Neural progenitor cell (in vitro differentiated cells): Measurements from ENCODE around the gene PDE11A. TPM values are rescaled to one million over a fixed set of nuclear protein-coding genes. Genes with fewer than 3 reads are reported as not detected.

Source experiments
- DNase-seq: peaks from one replicate; pipeline ENCODE4 v3.0.0-alpha.2; 2016; ENCODE audit warnings: low spot score
- H2AFZ ChIP-seq: fragments of 200-600 bp; sonication (generic); replicated peaks from 2 replicates; pipeline ENCODE4 v1.6.1; 2016; ENCODE audit warnings: antibody characterized with exemption
- H3F3A ChIP-seq: fragments of 200-600 bp; sonication (generic); 2 replicates; pipeline ENCODE4 v1.6.1; 2016; ENCODE audit warnings: antibody characterized with exemption, low read depth
- H3K27ac ChIP-seq: fragments of 200-600 bp; sonication (generic); 2 replicates; pipeline ENCODE4 v1.5.1; 2016; ENCODE audit warnings: mild to moderate bottlenecking
- H3K27me3 ChIP-seq: fragments of 200-600 bp; sonication (generic); 2 replicates; pipeline ENCODE4 v1.6.1; 2016; ENCODE audit warnings: mild to moderate bottlenecking, moderate library complexity
- H3K36me3 ChIP-seq: fragments of 200-600 bp; sonication (generic); 2 replicates; pipeline ENCODE4 v1.5.1; 2016
- H3K4me1 ChIP-seq: fragments of 200-600 bp; sonication (generic); 2 replicates; pipeline ENCODE4 v1.6.1; 2016; ENCODE audit warnings: mixed run types
- H3K4me2 ChIP-seq: fragments of 200-600 bp; sonication (generic); 2 replicates; pipeline ENCODE4 v1.6.1; 2016
- H3K4me3 ChIP-seq: fragments of 200-600 bp; sonication (generic); 2 replicates; pipeline ENCODE4 v1.5.1; 2016
- H3K79me2 ChIP-seq: fragments of 200-600 bp; sonication (generic); 2 replicates; pipeline ENCODE4 v1.6.1; 2016; ENCODE audit warnings: low read depth
- H3K9ac ChIP-seq: fragments of 200-600 bp; sonication (generic); 2 replicates; pipeline ENCODE4 v1.6.1; 2016
- H3K9me3 ChIP-seq: fragments of 200-600 bp; sonication (generic); 2 replicates; pipeline ENCODE4 v1.5.1; 2016; ENCODE audit warnings: low read depth
- H4K20me1 ChIP-seq: fragments of 200-600 bp; sonication (generic); 2 replicates; pipeline ENCODE4 v1.6.1; 2016; ENCODE audit warnings: low read depth
- H3K27ac Mint-ChIP-seq: 3 replicates; pipeline ENCODE4 v1.8.0; 2021; ENCODE audit warnings: mixed read lengths
- H3K27me3 Mint-ChIP-seq: 2 replicates; pipeline ENCODE4 v1.8.0; 2022; ENCODE audit warnings: low read depth, mild to moderate bottlenecking, inconsistent platforms, moderate library complexity, mixed read lengths; ENCODE audit not compliant: insufficient read depth
- H3K36me3 Mint-ChIP-seq: 3 replicates; pipeline ENCODE4 v1.8.0; 2021; ENCODE audit warnings: mixed read lengths
- H3K4me1 Mint-ChIP-seq: 3 replicates; pipeline ENCODE4 v1.8.0; 2021; ENCODE audit warnings: mixed read lengths
- H3K4me3 Mint-ChIP-seq: 3 replicates; pipeline ENCODE4 v1.8.0; 2021; ENCODE audit warnings: mild to moderate bottlenecking, moderate library complexity, mixed read lengths
- H3K9me3 Mint-ChIP-seq: 3 replicates; pipeline ENCODE4 v1.8.0; 2020; ENCODE audit warnings: mixed read lengths
- CTCF ChIP-seq: fragments of 200-600 bp; sonication (generic); IDR thresholded peaks from 2 replicates; pipeline ENCODE4 v1.5.1; 2017; ENCODE audit warnings: antibody characterized with exemption, mild to moderate bottlenecking
- EZH2 ChIP-seq: fragments of 200-600 bp; sonication (generic); IDR thresholded peaks from 2 replicates; pipeline ENCODE4 v1.6.1; 2017; ENCODE audit warnings: antibody characterized with exemption, mild to moderate bottlenecking, moderate library complexity
- EZH2phosphoT487 ChIP-seq: fragments of 200-600 bp; sonication (generic); IDR thresholded peaks from 2 replicates; pipeline ENCODE4 v1.6.1; 2017; ENCODE audit warnings: antibody characterized with exemption
- total RNA-seq: library from RNA; depleted of rRNA; stranded (reverse); fragments of >200 nt; gene quantifications from 2 replicates; pipeline ENCODE4 v1.2.3, GENCODE V29; 2015; ENCODE audit warnings: low replicate concordance

PDE11A gene
- total RNA-seq, 1 donor from 2014 or later = 0.13 TPM

GRCh38 chr2:177868806-177869205 is 203.8 kb downstream of the PDE11A start:
- no peak overlapping the region for H3K4me3 ChIP-seq
- H3F3A ChIP-seq = no peaks in the 10 kb centered on the region
- no peak overlapping the region for H3K9ac ChIP-seq
- TF ChIP-seq CTCF (no peak), EZH2phosphoT487 (no peak), EZH2 (no peak)
- Mint-ChIP-seq H3K27ac (no peak overlapping the region), H3K4me3 (no peak overlapping the region), H3K36me3 (no peaks in the 10 kb centered on the region), H3K27me3 (peaks cover 5% of the 10 kb centered on the region), H3K4me1 (peaks cover 3% of the 10 kb centered on the region), H3K9me3 (no peaks in the 10 kb centered on the region)
- H4K20me1 ChIP-seq = no peaks in the 10 kb centered on the region
- H3K9me3 ChIP-seq = no peaks in the 10 kb centered on the region
- H3K27ac ChIP-seq = no peak overlapping the region
- no peak overlapping the region for H2AFZ ChIP-seq
- DNase-seq = no peak
- H3K36me3 ChIP-seq = no peaks in the 10 kb centered on the region
- no peaks in the 10 kb centered on the region for H3K79me2 ChIP-seq
- H3K4me2 ChIP-seq = no peak overlapping the region
- peaks cover 6% of the 10 kb centered on the region for H3K27me3 ChIP-seq
- H3K4me1 ChIP-seq = no peaks in the 10 kb centered on the region

GRCh38 chr2:177857538-177857937 is 215.0 kb downstream of the PDE11A start:
- Mint-ChIP-seq H3K27ac (no peak overlapping the region), H3K4me3 (no peak overlapping the region), H3K27me3 (peaks cover 5% of the 10 kb centered on the region), H3K4me1 (peaks cover 28% of the 10 kb centered on the region), H3K36me3 (peaks cover 2% of the 10 kb centered on the region), H3K9me3 (peaks cover 12% of the 10 kb centered on the region)
- TF ChIP-seq EZH2phosphoT487 (no peak), EZH2 (no peak), CTCF (no peak)
- Histone ChIP-seq H3K4me1 (peaks cover 29% of the 10 kb centered on the region), H3K27me3 (peaks cover 41% of the 10 kb centered on the region), H3K9ac (no peak overlapping the region), H3K4me3 (no peak overlapping the region), H3K36me3 (no peaks in the 10 kb centered on the region), H4K20me1 (peaks cover 8% of the 10 kb centered on the region), H3K79me2 (no peaks in the 10 kb centered on the region), H3K9me3 (peaks cover 6% of the 10 kb centered on the region), H2AFZ (no peak overlapping the region), H3K4me2 (no peak overlapping the region), H3K27ac (no peak overlapping the region), H3F3A (peaks cover 7% of the 10 kb centered on the region)
- DNase-seq = no peak

GRCh38 chr2:177852389-177852788 is 220.2 kb downstream of the PDE11A start:
- H3K36me3 Mint-ChIP-seq = peaks cover 1% of the 10 kb centered on the region
- Histone ChIP-seq H2AFZ (no peak overlapping the region), H3K4me3 (peak overlapping the region; percentile 20), H3F3A (peaks cover 18% of the 10 kb centered on the region), H3K4me2 (peak overlapping the region; percentile 68), H3K36me3 (no peaks in the 10 kb centered on the region), H4K20me1 (peaks cover 14% of the 10 kb centered on the region), H3K9me3 (peaks cover 1% of the 10 kb centered on the region), H3K27me3 (peaks cover 52% of the 10 kb centered on the region), H3K79me2 (no peaks in the 10 kb centered on the region), H3K9ac (no peak overlapping the region), H3K27ac (no peak overlapping the region), H3K4me1 (peaks cover 39% of the 10 kb centered on the region)
- peak overlapping the region; percentile 36 for H3K27ac Mint-ChIP-seq
- H3K4me1 Mint-ChIP-seq = peaks cover 41% of the 10 kb centered on the region
- peak; percentile 85 for DNase-seq
- peak overlapping the region; percentile 21 for H3K4me3 Mint-ChIP-seq
- H3K27me3 Mint-ChIP-seq = peaks cover 6% of the 10 kb centered on the region
- no peak for TF ChIP-seq CTCF
- no peak for TF ChIP-seq EZH2
- TF ChIP-seq EZH2phosphoT487 = peak; percentile 75
- H3K9me3 Mint-ChIP-seq = peaks cover 19% of the 10 kb centered on the region
